A549 (cell line): Measurements from ENCODE around the gene TMEM163.

Source experiments
- CEBPB ChIP-seq, 2 experiments: fragments of >200 bp in 1 of 2; sonication (Bioruptor Twin) in 1 of 2; formaldehyde crosslinking in 1 of 2; IDR thresholded peaks; 2 replicates each; pipeline ENCODE4 v1.6.1; 2012 to 2016
- CHD2 ChIP-seq: fragments of 150-350 bp; IDR thresholded peaks from 2 replicates; pipeline ENCODE4 v1.6.1; 2014; ENCODE audit warnings: low read length; ENCODE audit not compliant: partially characterized antibody
- CHD4 ChIP-seq: fragments of 200-600 bp; sonication (generic); IDR thresholded peaks from 2 replicates; pipeline ENCODE4 v1.6.1; 2016; ENCODE audit warnings: antibody characterized with exemption, mild to moderate bottlenecking, borderline replicate concordance
- KDM5A ChIP-seq: fragments of 200-600 bp; sonication (generic); IDR thresholded peaks from 2 replicates; pipeline ENCODE4 v1.6.1; 2016; ENCODE audit warnings: antibody characterized with exemption, mild to moderate bottlenecking
- MAZ ChIP-seq: fragments of 150-350 bp; IDR thresholded peaks from 2 replicates; pipeline ENCODE4 v1.6.1; 2014; ENCODE audit warnings: antibody characterized with exemption, low read depth, low read length, borderline replicate concordance
- NPAS2 ChIP-seq: fragments of 250-450 bp; sonication (Bioruptor Pico); IDR thresholded peaks from 2 replicates; pipeline ENCODE4 v1.8.0; 2022; ENCODE audit warnings: mild to moderate bottlenecking, moderate library complexity, borderline replicate concordance
- TF ChIP-seq, protein P1 (sequence below): fragments of >200 bp; sonication (Bioruptor Twin); formaldehyde crosslinking; IDR thresholded peaks from 3 replicates; pipeline ENCODE4 v1.5.1; 2016

DNA sequence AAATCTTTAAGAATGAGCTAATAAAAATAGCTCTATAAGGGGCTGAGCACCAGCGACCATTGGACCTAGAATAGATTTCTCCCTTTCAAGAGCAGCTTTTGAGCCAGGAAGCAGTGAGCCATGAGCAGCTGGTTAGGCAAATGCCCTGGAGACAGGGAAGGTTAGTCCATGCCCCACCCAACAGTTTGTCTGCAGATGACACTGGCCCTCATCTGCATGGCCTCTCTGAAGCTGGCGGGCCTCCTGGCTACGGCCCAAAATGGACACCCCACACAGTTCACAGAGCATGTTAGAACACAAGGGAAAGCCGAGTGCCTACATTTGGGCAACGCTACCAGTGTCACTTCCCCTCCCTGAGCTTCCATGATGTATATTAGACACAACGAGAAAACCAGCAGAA, 263.9 kb downstream of the TMEM163 start:
- TF ChIP-seq MAZ: no peak
- TF ChIP-seq, protein P1, sequence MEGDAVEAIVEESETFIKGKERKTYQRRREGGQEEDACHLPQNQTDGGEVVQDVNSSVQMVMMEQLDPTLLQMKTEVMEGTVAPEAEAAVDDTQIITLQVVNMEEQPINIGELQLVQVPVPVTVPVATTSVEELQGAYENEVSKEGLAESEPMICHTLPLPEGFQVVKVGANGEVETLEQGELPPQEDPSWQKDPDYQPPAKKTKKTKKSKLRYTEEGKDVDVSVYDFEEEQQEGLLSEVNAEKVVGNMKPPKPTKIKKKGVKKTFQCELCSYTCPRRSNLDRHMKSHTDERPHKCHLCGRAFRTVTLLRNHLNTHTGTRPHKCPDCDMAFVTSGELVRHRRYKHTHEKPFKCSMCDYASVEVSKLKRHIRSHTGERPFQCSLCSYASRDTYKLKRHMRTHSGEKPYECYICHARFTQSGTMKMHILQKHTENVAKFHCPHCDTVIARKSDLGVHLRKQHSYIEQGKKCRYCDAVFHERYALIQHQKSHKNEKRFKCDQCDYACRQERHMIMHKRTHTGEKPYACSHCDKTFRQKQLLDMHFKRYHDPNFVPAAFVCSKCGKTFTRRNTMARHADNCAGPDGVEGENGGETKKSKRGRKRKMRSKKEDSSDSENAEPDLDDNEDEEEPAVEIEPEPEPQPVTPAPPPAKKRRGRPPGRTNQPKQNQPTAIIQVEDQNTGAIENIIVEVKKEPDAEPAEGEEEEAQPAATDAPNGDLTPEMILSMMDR: no peak
- no peak for TF ChIP-seq CHD2
- no peak for TF ChIP-seq NPAS2
- TF ChIP-seq CEBPB (IDR thresholded peaks at IDR 0.05): no peak
- TF ChIP-seq KDM5A: no peak
- no peak for TF ChIP-seq CHD4
